ENCODE measurements around the gene ARHGDIG. TPM values are rescaled to one million over a fixed set of nuclear protein-coding genes. Genes with fewer than 3 reads are reported as not detected.

The ARHGDIG gene
- total RNA-seq, 1 donor: not detected

DNA sequence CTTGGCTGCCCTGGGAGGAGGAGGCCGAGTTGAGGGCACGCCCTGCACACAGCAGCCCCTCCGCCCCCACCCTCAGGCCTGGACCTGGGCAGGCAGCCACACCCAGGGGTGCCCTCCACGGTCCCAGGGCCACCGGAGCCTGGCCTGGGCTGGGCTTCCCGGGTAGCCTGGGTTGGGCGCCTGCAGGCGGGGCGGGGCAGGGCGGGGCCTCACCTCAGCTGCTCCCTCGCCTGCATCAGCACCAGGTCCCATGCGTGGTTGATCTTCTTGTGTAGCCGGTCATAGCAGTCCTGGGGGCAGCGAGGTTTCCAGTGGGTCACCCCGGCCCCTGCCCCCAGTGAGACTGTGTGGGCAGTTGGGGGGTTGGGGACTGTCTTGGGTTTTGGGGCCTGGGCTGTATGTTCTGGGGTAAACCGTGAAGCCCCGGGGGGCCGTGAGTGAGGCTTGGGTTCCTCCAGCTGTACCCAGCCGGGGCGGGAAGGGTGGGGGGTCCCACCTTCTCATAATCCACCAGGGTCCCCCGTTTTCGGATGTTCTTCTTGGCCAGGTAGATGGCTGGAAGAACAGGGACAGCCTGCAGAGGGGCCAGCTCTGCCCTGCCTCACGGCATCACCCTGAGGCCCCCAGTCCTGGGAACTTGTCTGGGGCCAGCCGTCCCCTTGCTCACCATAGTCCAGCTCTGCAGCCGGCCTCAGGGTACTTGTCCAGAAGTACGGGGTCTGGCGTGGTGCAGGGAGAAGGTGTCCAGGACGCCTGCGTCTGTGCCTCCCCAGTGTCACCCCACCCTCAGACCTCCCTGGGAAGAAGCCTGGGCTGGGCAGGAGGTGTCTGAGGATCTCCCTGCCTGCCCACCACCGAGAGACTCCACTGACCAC, 6.6 kb upstream of the ARHGDIG start:
- Histone ChIP-seq H4K20me1 (ENCODE audit: insufficient read depth, low read length) (no peaks in the 10 kb centered on the region), H3K79me2 (ENCODE audit: insufficient read depth, low read length) (no peaks in the 10 kb centered on the region), H3K4me2 (ENCODE audit: insufficient read depth, low read length) (no peak overlapping the region), H3K9me3 (ENCODE audit: low read depth, low read length) (no peaks in the 10 kb centered on the region), H3K36me3 (ENCODE audit: insufficient read depth, low read length) (no peaks in the 10 kb centered on the region), H2AFZ (ENCODE audit: low read length) (no peak overlapping the region), H3K27ac (ENCODE audit: low read depth, low read length) (no peak overlapping the region), H3K4me1 (ENCODE audit: insufficient read depth, low read length) (no peaks in the 10 kb centered on the region), H3K27me3 (ENCODE audit: insufficient read depth, low read length) (peaks cover 19% of the 10 kb centered on the region), H3K4me3 (ENCODE audit: insufficient read depth, low read length) (no peak overlapping the region)
- TF ChIP-seq, protein P1, sequence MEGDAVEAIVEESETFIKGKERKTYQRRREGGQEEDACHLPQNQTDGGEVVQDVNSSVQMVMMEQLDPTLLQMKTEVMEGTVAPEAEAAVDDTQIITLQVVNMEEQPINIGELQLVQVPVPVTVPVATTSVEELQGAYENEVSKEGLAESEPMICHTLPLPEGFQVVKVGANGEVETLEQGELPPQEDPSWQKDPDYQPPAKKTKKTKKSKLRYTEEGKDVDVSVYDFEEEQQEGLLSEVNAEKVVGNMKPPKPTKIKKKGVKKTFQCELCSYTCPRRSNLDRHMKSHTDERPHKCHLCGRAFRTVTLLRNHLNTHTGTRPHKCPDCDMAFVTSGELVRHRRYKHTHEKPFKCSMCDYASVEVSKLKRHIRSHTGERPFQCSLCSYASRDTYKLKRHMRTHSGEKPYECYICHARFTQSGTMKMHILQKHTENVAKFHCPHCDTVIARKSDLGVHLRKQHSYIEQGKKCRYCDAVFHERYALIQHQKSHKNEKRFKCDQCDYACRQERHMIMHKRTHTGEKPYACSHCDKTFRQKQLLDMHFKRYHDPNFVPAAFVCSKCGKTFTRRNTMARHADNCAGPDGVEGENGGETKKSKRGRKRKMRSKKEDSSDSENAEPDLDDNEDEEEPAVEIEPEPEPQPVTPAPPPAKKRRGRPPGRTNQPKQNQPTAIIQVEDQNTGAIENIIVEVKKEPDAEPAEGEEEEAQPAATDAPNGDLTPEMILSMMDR (IDR thresholded peaks at IDR 0.05; ENCODE audit: extremely low read depth, low read depth, low read length): no peak
- DNase-seq (ENCODE audit: insufficient read length, low spot score, missing footprints): peak; percentile 82

DNA sequence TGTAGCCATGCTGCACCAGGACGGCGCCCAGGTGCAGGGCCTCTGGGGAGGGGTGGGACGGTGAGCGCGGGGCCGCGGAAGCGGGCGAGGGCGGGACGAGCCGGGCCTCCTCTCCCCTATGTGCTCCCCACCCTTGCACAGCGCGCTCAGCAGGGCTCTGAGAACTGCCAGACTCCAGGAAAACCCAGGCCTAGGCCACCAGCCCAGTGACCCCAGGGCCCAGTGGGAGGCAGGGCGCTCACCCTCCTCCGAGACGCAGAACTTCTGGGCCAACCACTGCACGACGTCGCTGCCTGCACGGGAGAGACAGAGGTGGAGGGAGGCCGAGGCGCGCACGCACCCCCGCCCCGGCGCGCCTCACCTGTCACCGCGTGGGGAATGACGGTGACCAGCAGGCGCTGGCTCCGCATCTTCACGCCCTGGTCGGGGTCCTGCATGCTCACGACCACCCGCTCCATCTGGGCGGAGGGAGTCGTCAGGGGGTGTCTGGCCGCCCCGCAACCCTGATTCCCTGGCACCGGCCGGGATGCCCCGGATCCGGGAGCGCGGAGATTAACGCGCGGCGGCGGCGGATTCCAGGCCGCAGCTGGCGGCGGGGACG, 5.2 kb upstream of the ARHGDIG start:
- DNase-seq (ENCODE audit: insufficient read length, low spot score, missing footprints): peak; percentile 94
- no peak overlapping the region for H3K4me3 ChIP-seq (ENCODE audit: insufficient read depth, low read length)
- H2AFZ ChIP-seq (ENCODE audit: low read length): no peak overlapping the region
- H3K27ac ChIP-seq (ENCODE audit: low read depth, low read length): no peak overlapping the region
- H4K20me1 ChIP-seq (ENCODE audit: insufficient read depth, low read length): no peaks in the 10 kb centered on the region
- no peaks in the 10 kb centered on the region for H3K79me2 ChIP-seq (ENCODE audit: insufficient read depth, low read length)
- no peaks in the 10 kb centered on the region for H3K4me1 ChIP-seq (ENCODE audit: insufficient read depth, low read length)
- H3K4me2 ChIP-seq (ENCODE audit: insufficient read depth, low read length): no peak overlapping the region
- H3K36me3 ChIP-seq (ENCODE audit: insufficient read depth, low read length): no peaks in the 10 kb centered on the region
- TF ChIP-seq, protein P1 (IDR thresholded peaks at IDR 0.05; ENCODE audit: extremely low read depth, low read depth, low read length): no peak
- peaks cover 25% of the 10 kb centered on the region for H3K27me3 ChIP-seq (ENCODE audit: insufficient read depth, low read length)
- no peaks in the 10 kb centered on the region for H3K9me3 ChIP-seq (ENCODE audit: low read depth, low read length)

DNA sequence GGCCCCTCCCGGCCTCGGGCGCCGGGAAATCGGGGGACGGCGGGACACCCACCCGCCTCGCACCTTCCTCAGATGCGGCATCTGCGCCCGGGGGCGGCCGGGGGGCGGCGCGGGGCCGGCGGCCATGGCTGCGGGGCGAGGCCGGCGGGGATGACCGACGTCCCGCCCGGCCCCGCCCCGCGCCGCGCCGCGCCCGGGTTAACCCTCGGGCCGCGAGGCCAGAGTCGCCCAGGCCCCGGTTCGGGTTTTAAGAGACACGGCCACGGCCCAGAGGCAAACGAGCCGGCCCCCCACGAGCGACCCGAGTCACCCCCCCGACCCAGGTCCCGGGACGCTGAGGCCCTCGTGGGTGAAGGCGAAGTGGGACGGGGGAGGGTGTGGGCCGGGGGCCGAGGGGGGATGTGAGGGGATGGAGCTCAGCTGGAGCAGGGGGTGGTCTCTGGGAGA, 4.6 kb upstream of the ARHGDIG start, which contains the start of gene RGS11:
Gene RGS11 (minus strand): TSS at position 159 of the 447 bp plus-strand sequence. CDS start 33 bp downstream, at position 126.
- H3K27ac ChIP-seq (ENCODE audit: low read depth, low read length): no peak within 1 kb of the TSS
- no peak within 1 kb of the TSS for H2AFZ ChIP-seq (ENCODE audit: low read length)
- peaks cover 27% of the 10 kb centered on the region for H3K27me3 ChIP-seq (ENCODE audit: insufficient read depth, low read length)
- no peaks in the 10 kb centered on the region for H3K79me2 ChIP-seq (ENCODE audit: insufficient read depth, low read length)
- H3K4me3 ChIP-seq (ENCODE audit: insufficient read depth, low read length): no peak within 1 kb of the TSS
- no peaks in the 10 kb centered on the region for H4K20me1 ChIP-seq (ENCODE audit: insufficient read depth, low read length)
- no peaks in the 10 kb centered on the region for H3K4me1 ChIP-seq (ENCODE audit: insufficient read depth, low read length)
- no peak within 1 kb of the TSS for H3K4me2 ChIP-seq (ENCODE audit: insufficient read depth, low read length)
- TF ChIP-seq, protein P1 (IDR thresholded peaks at IDR 0.05; ENCODE audit: extremely low read depth, low read depth, low read length): no peak
- H3K9me3 ChIP-seq (ENCODE audit: low read depth, low read length): no peaks in the 10 kb centered on the region
- DNase-seq (ENCODE audit: insufficient read length, low spot score, missing footprints): peak; percentile 91
- H3K36me3 ChIP-seq (ENCODE audit: insufficient read depth, low read length): no peaks in the 10 kb centered on the region
